NCI-H1092 (cell line): Measurements from ENCODE around the gene RHEB.
"Not testable (repeated sequence)": the region's sequence is repeated elsewhere in the genome, so short reads cannot be mapped to it uniquely, and the experiment has no call there.

Experiments used
- DNase-seq: peaks from one replicate; lab custom pipeline; 2025; lab: John Stamatoyannopoulos, UW

Gene RHEB

DNA sequence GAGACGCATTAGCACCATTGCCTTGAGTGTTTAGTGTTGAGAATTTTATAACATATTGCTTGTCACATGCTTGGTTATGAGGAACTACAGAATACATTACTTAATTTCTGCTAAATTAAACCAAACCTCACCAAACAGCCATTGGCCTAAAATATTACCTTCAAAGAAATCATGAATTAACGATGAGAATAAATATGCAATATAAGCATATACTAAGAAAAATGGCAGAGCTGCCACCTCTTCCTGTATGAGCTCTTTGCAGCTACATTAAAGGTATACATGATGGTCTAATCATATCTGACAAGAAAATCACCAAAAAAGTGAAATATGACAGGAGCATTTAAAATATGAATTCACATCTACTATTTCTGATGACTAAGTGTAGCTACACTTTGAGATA, 5.2 kb upstream of the RHEB start:
- DNase-seq: no peak

DNA sequence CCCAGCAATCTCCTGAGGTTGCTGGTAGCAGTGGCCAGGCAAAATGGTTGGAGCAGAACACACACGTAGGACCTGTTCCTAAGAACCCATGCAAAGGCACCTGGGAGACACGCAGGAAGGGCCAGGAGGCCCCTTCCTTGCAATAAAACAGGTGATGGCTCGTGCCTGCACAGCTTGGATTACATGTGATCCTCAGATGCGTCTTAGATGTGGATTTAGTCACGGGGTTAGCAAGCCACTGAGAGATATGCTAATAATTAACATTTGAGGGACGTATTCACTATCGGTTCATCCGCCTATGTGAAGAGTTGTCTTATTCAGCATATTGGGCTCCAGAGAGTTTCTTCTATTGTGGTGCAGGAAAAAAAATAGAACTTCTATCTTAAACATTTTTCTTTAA, 4.6 kb upstream of the RHEB start:
- no peak for DNase-seq

DNA sequence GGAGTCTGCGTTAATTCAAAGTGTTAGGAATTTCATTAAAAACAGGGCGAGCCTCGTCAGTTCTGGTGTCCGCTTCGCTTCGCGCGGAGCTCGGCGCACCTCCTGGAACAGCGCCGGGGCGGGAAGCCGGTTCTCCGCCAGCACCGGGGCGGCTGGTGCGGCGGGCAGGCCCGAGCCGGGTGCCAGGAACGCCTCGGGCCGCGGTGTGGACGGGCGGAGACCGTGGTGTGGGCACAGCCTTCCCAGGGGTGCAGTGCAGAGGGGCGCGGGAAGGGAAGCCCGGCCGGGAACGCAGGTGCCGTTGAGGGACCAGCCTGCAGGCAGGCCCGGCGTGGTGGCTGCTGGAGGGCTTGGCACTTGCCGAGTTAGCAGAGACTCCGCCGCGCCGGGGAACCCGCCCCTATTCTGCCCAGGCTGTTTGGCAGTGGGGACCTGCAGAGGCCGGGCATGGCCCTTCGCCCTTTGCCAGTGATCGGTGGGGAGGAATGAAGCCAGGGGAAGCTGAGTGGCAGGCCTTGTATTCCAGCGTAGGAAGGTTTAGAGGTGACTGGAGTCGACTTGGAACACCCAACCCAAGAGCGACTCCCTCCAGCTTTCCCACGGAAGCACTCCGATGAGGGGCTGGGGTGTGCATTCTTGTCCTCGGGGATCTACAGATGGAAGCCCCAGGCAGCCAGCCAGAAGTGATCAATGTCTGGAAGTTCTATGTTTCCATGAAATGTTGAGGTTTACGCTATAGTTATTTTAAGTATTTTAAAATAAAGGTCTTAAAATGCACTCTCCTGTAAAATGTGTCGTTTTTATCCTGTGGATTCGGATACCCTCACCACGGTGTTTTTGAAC, 945 bp upstream of the RHEB start:
- peak; percentile 61 for DNase-seq

DNA sequence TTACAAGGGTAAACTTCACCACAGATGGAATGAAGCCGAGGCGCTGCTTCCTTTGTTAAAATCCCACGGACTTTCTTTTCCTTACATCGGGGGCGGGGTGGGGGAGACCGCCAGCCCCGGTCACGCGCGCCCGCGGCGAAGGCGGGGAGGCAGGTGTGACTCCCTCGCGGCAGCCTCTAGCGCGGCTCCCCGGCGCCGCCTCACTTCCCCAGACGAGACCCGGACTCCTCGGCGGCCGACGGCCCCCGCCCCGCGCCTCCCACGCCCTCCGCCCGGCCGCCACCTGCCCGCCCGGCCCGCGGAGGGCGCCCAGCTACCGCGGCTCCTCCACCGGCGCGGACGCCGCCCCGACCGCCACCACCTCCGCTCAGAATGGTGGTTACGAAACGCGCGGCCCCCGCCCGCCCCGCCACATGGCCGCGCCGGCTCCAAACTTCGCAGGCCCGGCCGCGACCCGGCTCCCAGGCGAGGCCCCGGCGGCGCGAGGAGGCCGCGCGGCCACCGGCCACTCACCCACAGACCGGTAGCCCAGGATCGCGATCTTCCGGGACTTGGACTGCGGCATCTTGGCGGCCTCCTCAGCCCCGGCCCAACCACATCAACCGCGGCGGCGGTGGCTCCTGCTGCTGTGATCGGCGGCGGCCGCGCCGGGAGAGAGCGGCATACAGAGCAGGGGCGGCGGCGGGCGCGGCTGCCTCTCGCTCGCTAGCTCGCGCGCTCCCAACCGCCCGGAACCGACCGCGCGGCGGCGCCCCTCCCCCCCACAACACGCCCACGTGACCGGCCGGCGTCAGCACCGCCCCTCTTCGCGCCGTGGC, 539 bp downstream of the RHEB start:
- DNase-seq: not testable (repeated sequence)

DNA sequence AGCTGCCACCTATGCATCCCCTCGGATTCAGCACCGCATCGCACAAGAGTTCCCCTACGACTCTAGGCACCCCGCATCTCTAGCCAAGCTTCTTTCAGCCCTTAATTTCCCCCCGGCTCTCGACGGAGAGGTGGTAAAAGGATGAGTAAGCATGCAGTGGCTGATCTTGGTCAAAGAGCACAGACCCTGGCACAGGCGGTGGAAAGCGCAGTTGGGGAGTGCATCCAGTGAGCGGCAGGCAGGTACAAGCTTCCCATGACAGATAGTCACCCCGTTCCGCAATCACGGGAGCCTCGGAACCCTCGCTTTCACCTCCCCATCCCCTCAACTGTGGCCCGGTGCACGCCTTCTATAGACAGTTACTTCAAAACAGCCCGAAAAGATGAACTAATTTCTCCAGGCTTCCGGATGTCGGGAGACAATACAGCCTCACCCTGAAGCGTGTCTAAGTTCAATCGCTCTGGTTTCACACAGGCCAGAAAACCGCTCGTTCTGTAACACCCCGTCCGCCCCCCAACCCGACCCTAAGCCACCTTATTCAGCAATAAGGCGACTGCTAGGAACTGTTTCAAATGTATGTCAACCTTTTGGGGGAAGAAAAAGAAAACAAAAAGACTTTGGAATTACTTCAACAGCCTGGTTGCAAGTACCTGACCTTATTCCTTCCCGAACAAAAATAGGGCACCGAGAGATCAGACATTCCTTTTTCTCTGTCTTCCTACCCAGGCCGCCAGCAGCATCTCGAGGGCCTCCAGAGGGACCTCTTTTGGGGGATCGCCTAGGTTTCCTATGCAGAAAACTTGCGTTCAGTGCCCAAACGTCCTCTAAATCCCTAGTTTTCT, 1.4 kb downstream of the RHEB start:
- DNase-seq: peak; percentile 48

DNA sequence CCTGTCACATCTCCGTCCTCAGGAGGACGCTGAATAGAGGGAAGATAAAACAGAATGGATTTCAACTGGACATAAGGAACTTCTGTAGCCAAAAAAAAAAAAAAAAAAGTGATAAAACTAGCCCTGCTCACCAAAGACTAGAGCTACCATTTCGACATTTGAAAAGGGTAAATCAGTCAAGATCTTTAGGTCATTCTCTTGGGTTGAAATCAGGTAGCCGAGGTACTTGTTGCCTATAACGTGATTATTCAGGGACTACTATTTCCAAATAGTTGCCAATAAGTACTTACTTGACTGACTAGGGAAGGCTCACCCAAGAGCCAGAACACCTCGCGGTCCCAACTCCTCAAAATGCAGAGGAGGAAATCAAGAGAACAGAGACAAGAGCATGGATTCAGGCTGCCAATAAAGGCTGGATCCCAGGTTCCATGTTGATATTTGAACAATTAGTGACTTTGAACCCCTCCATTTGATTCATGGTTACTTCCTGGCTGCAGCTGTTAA, 2.0 kb downstream of the RHEB start:
- DNase-seq: no peak

DNA sequence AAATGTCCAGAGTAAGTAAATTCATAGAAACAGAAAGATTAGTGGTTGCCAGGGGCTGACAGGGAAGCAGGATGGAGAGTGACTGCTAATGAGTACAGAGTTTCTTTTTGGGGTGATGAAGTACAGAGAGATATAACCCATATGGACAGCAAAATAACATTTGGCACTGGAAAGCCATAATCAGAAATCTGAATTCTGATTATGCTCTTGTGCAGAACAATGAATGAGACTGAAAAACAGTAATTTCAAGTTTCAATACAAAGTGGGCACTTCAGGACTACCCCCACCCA, 4.5 kb downstream of the RHEB start:
- no peak for DNase-seq

DNA sequence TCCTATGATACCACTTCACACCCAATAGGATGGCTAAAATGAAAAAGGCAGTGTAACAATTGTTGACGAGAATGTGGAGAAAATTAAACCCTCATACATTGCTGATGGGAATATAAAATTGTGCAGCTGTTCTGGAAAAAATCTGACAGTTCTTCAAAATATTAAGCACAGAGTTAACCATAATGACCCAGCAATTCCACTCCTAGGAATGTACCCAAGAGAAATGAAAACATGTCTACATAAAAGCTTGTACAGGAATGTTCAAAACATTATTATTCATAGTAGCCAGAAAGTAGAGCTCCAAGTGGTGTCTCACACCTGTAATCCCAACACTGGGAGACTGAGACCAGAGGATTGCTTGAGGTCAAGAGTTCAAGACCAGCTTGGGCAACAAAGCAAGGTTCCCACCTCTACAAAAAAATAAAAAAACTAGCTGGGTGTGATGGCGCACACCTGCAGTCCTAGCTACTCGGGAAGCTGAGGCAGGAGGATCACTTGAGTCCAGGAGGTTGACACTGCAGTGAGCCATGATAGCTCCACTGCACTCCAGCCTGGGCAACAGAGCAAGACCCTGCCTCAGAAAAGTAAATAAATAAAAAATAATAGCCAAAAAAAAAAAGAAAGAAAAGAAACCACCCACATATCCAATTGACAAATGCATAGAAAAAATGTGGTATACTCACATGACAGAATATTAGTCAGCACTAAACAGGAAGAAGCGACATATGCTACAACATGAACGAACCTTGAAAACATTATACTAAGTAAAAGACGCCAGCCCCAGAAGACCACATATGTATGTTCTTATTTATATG, 5.0 kb downstream of the RHEB start:
- no peak for DNase-seq

DNA sequence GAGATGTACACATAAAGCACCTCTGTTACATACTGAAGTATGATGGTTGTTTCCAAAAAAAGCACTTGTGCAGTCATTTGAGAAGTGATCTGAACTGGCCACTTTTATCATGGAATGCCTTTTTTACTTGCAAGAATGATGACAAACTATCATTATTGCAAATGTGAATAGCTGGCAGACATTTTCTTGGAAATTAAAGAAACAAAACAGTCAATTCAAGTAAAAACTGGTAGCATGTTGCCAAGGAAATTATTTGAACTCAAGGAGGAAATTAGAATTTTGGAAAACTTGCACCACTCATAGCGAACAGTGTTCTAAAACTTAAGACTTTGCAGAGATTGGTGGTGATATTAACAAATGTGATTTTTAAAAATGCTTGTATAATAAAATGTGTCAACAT, 6.6 kb downstream of the RHEB start:
- no peak for DNase-seq

DNA sequence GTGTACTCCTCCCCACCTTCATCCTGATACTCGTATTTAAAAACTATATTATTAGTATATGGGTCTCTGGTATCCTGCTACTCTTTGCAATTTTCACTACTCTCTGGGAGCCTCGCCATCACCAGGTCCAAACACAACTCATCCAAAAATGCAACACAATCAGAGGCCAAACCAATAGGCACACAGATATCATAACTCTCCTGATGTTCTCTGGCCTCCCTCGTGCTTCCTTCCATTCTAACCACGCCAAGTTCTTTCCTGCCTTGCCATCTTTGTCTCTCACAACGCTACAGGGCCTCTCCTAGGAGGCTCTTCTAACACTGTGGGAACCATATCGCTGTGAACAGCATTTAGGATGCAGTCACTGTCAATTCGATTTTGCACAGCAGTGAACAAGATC, 7.3 kb downstream of the RHEB start:
- DNase-seq: no peak

DNA sequence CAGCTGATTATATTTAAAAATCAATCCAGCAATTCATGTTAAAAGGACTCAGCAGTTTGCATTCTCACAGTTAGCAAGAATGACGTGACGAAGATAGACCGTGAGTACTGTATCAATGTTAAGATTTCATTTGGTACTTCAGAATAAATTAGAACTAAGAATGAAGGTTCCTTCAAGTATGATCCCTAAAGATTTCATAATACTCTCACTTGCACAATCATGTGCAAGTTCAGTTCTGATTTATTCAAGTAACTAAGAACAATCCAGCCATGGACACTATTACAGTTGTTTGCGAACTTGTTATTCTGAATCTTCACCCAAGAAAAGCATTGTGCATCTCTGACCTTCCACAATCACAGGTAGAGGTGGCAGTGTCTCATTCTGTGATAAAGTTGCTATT, 7.7 kb downstream of the RHEB start:
- DNase-seq: no peak

DNA sequence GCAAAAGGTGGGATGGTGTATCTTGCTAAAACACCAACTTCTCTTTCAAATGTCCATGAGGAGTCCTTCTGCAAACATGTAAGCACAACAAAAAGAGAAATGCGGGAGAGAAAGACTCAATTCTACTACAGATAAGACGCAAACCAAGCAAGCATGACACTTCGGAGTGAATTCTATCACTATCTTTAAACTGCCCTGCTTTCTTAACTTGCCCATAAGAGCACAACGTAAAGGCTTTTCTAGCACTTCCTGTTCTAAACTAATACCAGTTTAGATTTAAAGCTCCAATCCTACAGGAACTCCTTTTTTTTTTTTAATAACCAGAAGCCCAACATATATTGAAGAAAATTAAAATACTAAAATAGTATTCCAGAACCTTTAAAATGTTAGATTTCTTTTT, 8.4 kb downstream of the RHEB start:
- no peak for DNase-seq

DNA sequence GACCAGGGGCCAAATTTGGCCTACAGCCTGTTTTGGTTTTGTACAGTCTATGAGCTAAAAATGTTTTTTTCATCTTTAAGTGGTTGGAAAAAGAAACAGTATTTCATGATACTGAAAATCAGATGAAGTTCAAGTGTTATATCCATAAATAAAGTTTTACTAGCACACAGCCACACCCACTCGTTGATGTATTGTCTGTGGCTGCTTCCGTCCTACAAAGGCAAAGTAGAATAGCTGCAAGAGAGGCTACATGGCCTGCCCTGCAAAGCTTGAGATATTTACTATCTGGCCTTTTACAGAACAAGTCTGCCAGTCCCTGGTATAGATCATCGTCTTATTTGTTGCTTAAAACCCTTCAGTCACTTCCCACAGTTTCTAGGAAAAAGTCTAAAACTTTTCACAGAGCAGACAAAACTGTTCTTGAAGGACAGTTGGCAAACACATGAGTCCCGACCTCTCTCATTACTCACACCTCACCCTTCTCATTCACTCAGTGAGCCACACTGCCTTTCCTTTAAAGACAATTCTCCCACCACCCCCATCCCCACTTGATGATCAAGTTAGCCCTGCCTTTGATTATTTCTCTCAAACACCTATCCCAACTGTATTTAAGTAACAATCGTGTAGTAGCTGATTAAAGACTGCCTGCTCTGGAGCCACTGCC, 9.9 kb downstream of the RHEB start:
- DNase-seq: no peak

DNA sequence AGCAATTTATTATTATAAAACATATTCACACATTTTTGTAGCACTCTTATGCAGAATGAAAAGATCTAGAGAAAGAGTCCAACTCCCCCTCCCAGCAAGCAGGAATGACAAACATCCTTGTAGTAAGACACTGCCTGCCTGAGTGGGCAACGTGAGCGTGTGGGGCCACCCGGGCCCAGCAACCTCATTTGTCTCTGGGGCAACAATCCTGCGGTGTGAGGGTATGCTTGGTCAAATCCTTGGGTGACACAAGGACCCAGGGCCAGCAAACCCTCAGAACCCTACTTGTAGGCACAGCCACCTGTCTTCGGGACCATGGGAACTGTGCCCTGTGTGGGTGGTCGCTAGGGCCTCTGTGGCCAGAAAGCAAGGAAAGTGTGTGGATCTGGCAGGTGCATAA, 10.7 kb downstream of the RHEB start:
- DNase-seq: no peak

DNA sequence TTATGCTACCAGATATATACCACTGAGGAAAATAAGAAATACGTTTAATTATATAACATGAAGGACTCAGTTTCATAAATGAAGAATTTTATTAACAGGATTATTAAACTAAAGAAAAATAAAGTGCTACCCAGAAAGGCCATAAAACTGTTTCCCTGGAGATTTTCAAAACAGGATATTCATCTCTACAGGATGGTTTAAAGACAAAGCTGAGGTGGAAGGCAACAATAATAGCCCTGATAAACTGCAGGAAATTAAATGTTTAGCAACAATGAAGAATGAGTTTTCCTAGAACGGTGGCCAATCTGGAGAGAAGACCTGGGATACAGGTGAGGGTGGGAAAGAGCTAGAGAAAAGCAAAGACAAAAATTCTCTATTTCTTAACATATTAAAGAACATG, 11.9 kb downstream of the RHEB start:
- no peak for DNase-seq

DNA sequence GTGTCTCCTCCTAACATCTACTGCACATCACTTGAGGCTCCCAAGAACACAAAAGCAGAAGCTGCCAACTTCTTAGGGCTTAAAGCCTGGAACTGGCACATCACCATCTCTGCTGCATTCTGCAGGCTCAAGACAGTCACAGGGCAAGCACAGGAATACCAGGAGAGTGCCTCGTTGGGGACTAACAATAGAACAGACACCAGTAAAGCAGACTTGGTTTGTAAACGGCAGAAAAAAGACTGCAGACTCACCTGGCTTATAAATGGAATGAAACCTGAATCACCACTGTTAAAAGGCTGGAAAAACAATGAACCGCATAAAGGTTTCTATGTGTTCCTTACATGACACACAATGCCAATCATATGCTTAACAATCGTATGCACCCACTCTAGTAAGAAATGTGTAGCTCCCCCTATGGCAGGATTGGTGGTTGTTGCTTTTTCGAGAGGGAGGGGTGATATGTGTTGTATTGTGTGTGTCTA, 12.8 kb downstream of the RHEB start:
- no peak for DNase-seq

DNA sequence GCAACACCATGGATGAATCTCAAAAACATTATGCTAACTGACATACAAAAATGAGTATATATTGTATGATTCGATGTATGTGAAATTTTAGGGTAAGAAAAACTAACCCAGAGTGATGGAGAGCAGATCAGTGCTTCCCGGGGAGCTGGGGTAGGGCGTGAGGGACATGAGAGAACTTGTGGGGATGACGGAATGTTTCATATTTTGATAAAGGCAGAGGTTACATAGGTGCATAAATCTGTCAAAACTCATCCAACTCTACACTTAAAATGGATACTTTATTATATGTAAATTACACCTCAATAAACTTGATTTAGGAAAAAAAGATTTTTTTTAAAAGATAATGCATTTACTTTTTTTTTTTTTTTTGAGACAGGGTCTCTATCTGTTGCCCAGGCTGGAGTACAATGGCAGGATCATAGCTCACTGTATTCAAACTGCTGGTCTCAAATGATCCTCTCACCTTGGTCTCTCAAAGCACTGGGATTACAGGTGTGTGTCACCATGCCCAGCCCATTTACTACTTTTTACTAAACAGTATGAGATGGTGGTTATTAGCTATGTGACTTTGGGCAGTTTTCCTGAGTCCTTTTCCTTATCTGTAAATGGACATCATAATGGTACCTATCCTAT, 13.7 kb downstream of the RHEB start:
- no peak for DNase-seq

DNA sequence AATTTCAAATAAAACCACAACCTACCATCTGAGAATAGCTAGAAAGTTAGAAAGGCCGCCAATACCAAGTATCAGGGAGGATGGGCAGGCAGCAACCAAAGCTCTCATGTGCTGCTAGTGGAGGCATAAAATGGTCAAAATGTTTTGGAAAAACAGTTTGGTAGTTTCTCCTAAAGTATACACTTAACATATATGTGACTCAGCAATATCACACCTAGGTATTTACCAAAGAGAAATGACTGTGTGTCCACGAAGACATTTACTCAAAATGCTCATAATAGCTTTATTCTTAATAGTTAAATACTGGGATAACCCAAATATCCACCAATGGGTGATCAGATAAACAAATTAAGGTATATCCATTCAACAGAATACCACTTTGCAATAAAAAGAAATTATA, 14.3 kb downstream of the RHEB start:
- DNase-seq: no peak

DNA sequence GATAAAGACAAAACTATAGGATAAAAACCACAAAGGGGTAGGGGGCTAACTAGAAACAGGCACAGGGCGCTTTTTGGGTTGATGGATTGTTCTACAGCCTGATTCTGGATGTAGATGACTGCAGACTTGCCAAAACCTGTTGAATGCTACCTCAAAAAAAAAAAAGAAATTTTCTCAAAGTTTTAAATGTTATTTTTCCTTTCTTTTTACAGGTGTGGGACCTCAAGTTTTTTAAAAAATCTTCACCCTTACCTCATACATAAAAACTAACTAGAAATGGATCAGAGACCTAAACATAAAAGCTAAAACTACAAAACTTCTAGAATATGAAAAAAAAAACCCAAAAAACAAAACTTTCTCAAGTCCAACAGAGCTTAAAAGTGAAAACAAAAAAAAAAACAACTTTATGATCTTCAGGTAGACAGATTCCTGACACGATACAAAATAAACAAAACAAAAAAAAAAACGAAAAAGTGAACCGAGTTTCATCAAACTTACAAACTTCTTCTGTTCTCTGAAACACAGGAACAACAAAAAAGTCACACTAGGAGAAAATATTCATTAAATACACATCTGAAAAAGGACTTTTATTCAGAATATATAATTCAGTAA, 14.9 kb downstream of the RHEB start:
- no peak for DNase-seq
